Measurements from ENCODE around the gene PBX2.

The PBX2 gene

DNA sequence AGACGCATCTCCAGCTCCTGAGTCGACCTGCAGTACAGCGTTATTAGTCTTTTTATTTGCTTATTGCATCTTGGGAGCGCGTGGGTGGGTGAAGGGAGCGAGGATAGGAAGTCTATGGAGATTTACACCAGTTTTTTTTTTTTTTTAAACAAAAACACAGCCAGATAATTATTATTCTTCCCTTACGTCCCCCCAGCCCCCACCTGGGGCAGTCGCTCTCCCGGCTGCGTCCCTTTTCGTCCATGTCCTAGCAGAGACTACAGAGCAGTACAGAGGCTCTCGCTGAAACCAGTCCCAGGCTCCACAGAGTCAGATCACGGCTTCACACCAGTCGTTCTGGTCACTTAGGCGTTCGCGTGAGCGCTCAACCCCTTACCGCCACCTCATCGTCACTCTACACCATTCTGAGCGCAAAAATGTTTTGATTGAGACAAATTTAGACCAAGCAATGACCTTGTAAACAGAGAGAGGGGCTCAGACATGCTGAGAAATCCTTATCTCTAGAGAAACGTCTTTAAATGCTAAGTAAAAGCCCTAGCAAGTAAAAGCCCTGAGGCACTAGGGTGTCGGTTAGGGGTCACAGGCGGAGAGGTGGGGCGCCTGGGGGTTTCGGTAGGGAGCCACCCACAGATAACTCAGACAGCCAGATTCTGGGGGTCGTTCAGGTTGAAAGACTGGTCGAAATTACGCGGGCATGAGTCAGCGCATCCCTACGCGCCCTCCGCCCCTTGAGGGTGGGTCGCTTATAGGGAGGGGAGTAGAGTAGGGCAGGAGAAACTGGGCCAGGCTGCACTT is 37.0 kb downstream of the PBX2 start:
- peak; percentile 58 for DNase-seq
- no peaks in the 10 kb centered on the region for H3K27me3 ChIP-seq (replicated peaks)
- H3K36me3 ChIP-seq (replicated peaks), result peaks cover 6% of the 10 kb centered on the region
- in situ Hi-C loops (cut with HindIII; ENCODE audit: low pct_ligation_motif_present, low sequenced_read_pairs), result no loop called here
- TF ChIP-seq, protein P1, sequence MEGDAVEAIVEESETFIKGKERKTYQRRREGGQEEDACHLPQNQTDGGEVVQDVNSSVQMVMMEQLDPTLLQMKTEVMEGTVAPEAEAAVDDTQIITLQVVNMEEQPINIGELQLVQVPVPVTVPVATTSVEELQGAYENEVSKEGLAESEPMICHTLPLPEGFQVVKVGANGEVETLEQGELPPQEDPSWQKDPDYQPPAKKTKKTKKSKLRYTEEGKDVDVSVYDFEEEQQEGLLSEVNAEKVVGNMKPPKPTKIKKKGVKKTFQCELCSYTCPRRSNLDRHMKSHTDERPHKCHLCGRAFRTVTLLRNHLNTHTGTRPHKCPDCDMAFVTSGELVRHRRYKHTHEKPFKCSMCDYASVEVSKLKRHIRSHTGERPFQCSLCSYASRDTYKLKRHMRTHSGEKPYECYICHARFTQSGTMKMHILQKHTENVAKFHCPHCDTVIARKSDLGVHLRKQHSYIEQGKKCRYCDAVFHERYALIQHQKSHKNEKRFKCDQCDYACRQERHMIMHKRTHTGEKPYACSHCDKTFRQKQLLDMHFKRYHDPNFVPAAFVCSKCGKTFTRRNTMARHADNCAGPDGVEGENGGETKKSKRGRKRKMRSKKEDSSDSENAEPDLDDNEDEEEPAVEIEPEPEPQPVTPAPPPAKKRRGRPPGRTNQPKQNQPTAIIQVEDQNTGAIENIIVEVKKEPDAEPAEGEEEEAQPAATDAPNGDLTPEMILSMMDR (IDR thresholded peaks at IDR 0.05; ENCODE audit: low read depth, low read length, missing control alignments), result no peak
- H3K4me3 ChIP-seq (ENCODE audit: low read depth, low read length), result peak overlapping the region; percentile 86
- H3K27ac ChIP-seq, result peak overlapping the region; percentile 80

- TF ChIP-seq, protein P1 (IDR thresholded peaks at IDR 0.05; ENCODE audit: low read depth, low read length, missing control alignments), result no peak
- no peak for DNase-seq
- peak within 1 kb of the TSS; percentile 80 for H3K27ac ChIP-seq
Observed at GRCh38 chr6:32151863-32152768, 37.9 kb downstream of the PBX2 start, which contains the start of gene PRRT1. Gene PRRT1, minus strand, starts transcription at chr6:32151939. Its CDS starts 112 bp downstream, at chr6:32151827.

DNA sequence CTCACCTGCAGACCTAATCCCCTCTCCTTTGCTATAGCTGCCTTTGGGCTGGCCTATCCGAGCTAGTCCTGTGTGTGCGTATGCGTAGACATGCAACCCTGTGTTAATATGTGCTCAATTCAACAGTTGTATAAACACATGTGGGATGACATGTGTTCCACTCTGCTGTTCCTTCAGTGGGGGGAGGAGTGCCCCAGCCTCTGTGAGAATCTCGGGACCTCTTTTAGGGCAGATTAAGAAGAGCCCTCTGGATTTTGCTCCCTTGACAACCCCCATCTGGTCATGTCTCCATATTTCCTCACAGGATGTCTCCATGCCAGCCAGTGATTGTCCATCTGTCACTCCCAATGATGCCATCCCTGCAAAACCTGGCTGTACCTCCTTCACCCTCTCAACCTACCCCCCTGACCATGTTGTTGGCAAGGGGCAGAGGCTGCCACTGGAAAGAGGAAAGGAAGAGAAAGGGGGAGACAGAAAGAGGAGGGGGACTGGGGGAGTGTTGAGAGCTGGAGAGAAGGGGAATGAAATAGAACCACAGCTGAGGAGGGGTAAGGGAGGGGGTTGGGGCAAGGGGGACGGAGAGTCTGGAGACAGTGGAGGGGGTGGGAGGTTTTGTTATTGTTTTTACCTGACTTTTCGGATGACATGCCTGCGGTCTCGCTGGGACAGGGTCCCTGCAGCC is 38.7 kb downstream of the PBX2 start:
- Histone ChIP-seq H3K27ac (no peak overlapping the region), H3K36me3 (replicated peaks) (peaks cover 2% of the 10 kb centered on the region), H3K27me3 (replicated peaks) (no peaks in the 10 kb centered on the region), H3K4me3 (ENCODE audit: low read depth, low read length) (peak overlapping the region; percentile 39)
- in situ Hi-C loops (cut with HindIII; ENCODE audit: low pct_ligation_motif_present, low sequenced_read_pairs), result no loop called here
- DNase-seq, result no peak
- TF ChIP-seq, protein P1 (IDR thresholded peaks at IDR 0.05; ENCODE audit: low read depth, low read length, missing control alignments), result no peak

More at GRCh38 chr6:32151863-32152768, 37.9 kb downstream of the PBX2 start, which contains the start of gene PRRT1:
- Histone ChIP-seq H3K36me3 (replicated peaks) (peaks cover 4% of the 10 kb centered on the region), H3K27me3 (replicated peaks) (no peaks in the 10 kb centered on the region), H3K4me3 (ENCODE audit: low read depth, low read length) (peak within 1 kb of the TSS; percentile 86)
- in situ Hi-C loops (cut with HindIII; ENCODE audit: low pct_ligation_motif_present, low sequenced_read_pairs), result no loop called here

DNA sequence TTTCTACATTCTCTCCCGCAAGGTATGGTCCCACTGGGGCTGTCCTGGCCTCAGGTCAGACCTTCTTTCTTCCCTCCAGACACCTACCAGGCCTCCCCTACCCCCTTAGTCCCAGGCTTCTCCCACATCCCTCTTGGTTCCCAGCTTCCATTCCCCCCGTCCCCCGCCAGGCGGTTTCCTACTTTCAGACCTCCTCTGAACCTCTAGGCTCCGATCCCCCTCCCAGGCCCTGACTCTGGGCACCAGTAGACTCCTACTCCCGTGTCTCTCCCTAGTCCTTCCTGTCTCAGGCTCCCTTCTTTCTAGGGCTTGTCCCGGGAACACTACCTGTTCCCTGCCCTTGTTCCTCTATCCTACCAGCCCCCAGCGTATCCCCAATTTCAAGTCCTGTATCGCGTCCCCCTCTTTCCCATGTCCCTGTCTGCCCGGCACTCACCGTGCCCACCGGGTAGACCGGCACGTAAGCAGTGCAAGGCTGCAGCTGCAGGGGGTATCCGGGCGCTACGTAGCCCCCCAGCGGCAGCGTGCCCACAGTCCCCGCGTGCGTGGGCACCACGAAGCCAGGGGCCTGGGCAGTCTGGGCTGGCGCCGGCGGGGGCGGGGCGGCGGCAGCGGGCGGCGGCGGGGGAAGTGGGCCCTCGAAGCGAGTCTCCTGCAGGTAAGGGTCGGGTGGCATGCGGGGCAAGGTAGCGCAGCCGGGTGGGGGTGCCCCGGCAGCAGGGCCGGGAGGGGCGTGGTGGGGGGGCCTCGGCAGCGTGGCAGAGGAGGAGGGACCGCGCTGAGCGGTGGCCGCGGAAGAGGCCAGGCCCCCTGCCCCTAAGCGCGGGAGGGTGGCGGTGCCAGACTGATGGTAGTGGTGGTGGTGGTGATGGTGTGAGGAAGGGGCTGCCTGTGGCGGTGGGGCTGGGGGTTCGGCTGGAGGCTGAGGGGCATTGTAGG is 39.8 kb downstream of the PBX2 start:
- no peaks in the 10 kb centered on the region for H3K36me3 ChIP-seq (replicated peaks)
- no peak overlapping the region for H3K4me3 ChIP-seq (ENCODE audit: low read depth, low read length)
- DNase-seq, result no peak
- in situ Hi-C loops (cut with HindIII; ENCODE audit: low pct_ligation_motif_present, low sequenced_read_pairs), result no loop called here
- no peak overlapping the region for H3K27ac ChIP-seq
- TF ChIP-seq, protein P1 (IDR thresholded peaks at IDR 0.05; ENCODE audit: low read depth, low read length, missing control alignments), result no peak
- H3K27me3 ChIP-seq (replicated peaks), result no peaks in the 10 kb centered on the region
